Lower lobe of right lung (tissue), 2 donors: Measurements from ENCODE around the gene HIPK1. TPM values are rescaled to one million over a fixed set of nuclear protein-coding genes. Genes with fewer than 3 reads are reported as not detected.

Source experiments
- ATAC-seq, 2 donors: fragments of 200-7000 bp; cut with Tn5 transposase; one replicate each; pipeline ENCODE4 v1.9.1; 2020 to 2022; ENCODE audit warnings: mild to moderate bottlenecking in 2 of 2, moderate library complexity in 2 of 2
- DNase-seq: peaks from one replicate; pipeline ENCODE4 v3.0.0-alpha.2; 2020
- H3K27ac ChIP-seq: fragments of 200-600 bp; one replicate; pipeline ENCODE4 v1.8.0; 2022
- H3K27me3 ChIP-seq: fragments of 200-600 bp; one replicate; pipeline ENCODE4 v1.8.0; 2022; ENCODE audit warnings: low read depth
- H3K36me3 ChIP-seq: fragments of 200-600 bp; one replicate; pipeline ENCODE4 v1.8.0; 2022; ENCODE audit warnings: mild to moderate bottlenecking
- H3K4me1 ChIP-seq: fragments of 200-600 bp; one replicate; pipeline ENCODE4 v1.8.0; 2022
- H3K4me3 ChIP-seq: fragments of 200-600 bp; one replicate; pipeline ENCODE4 v1.8.0; 2022; ENCODE audit warnings: mild to moderate bottlenecking
- H3K9me3 ChIP-seq: fragments of 200-600 bp; one replicate; pipeline ENCODE4 v1.8.0; 2022
- CTCF ChIP-seq: fragments of 200-600 bp; IDR thresholded peaks from one replicate; pipeline ENCODE4 v1.8.0; 2022; ENCODE audit warnings: antibody characterized with exemption, mild to moderate bottlenecking
- intact Hi-C: fragments of 100-400 bp; cut with DNase I; formaldehyde crosslinking; loops from one replicate; pipeline ENCODE4 v1.11.0; 2022
- total RNA-seq: library from RNA; stranded (reverse); fragmentation: NEBNext Ultra II Directional; extraction: Animal tissue kit (Norgen Biotek cat#: 25700); gene quantifications from one replicate; pipeline ENCODE4 v1.2.1, GENCODE V29; 2021
- donor health status: DM: no; HTN: yes; CAD: no; lungs with severe emphysema.

The HIPK1 gene
- total RNA-seq, 1 donor from 2014 or later, result 95.0 TPM

DNA sequence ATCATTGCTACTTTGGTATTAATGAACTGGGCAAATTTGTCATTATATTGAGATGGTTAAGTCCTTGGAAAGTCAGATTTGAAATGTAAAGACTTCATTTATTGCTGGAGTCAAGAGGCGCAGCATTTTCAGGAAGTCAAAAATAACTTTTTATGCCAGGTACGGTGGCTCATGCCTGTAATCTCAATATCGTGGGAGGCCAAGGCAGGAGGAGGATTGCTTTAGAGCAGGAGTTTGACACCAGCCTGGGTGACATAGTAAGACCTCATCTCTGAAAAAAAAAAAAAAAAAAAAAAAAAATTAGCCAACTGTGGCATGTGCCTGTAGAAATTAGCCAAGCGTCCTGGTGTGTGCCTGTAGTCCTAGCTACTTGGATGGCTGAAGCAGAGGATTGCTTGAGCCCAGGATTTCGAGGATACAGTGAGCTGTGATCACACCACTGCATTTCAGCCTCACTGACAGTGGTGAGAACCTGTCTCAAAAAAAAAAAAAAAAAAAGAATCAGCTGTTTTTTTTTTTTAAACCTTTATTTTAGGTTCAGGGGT is 5.5 kb downstream of the HIPK1 start:
- Histone ChIP-seq H3K36me3 (no peaks in the 10 kb centered on the region), H3K27me3 (no peaks in the 10 kb centered on the region), H3K27ac (no peak overlapping the region), H3K4me1 (peaks cover 69% of the 10 kb centered on the region), H3K4me3 (no peak overlapping the region), H3K9me3 (no peaks in the 10 kb centered on the region)
- DNase-seq, result no peak
- no peak for ATAC-seq
- intact Hi-C loops, result no loop called here
- no peak for TF ChIP-seq CTCF

- ATAC-seq (no peak), DNase-seq (no peak)
- no peak for TF ChIP-seq CTCF
- no peak overlapping the region for H3K4me3 ChIP-seq
- H3K9me3 ChIP-seq, result no peaks in the 10 kb centered on the region
- intact Hi-C loops, result no loop called here
- H3K36me3 ChIP-seq, result no peaks in the 10 kb centered on the region
- no peaks in the 10 kb centered on the region for H3K27me3 ChIP-seq
- H3K4me1 ChIP-seq, result peaks cover 75% of the 10 kb centered on the region
- H3K27ac ChIP-seq, result no peak overlapping the region
Observed at GRCh38 chr1:113935176-113935575, 6.1 kb downstream of the HIPK1 start.

- ATAC-seq (no peak), DNase-seq (no peak)
- peaks cover 77% of the 10 kb centered on the region for H3K4me1 ChIP-seq
- intact Hi-C loops, result no loop called here
- peaks cover 8% of the 10 kb centered on the region for H3K36me3 ChIP-seq
- TF ChIP-seq CTCF, result no peak
- H3K4me3 ChIP-seq, result no peak overlapping the region
- no peak overlapping the region for H3K27ac ChIP-seq
- H3K9me3 ChIP-seq, result no peaks in the 10 kb centered on the region
- H3K27me3 ChIP-seq, result no peaks in the 10 kb centered on the region
Observed at GRCh38 chr1:113935970-113936369, 6.8 kb downstream of the HIPK1 start.

GRCh38 chr1:113937146-113937545 is 8.0 kb downstream of the HIPK1 start:
- H3K27me3 ChIP-seq, result no peaks in the 10 kb centered on the region
- H3K36me3 ChIP-seq, result peaks cover 19% of the 10 kb centered on the region
- TF ChIP-seq CTCF, result no peak
- no peak overlapping the region for H3K4me3 ChIP-seq
- DNase-seq (no peak), ATAC-seq (no peak)
- intact Hi-C loops, result no loop called here
- H3K4me1 ChIP-seq, result peaks cover 66% of the 10 kb centered on the region
- H3K27ac ChIP-seq, result no peak overlapping the region
- H3K9me3 ChIP-seq, result no peaks in the 10 kb centered on the region

- H3K27me3 ChIP-seq, result no peaks in the 10 kb centered on the region
- no peaks in the 10 kb centered on the region for H3K9me3 ChIP-seq
- H3K36me3 ChIP-seq, result peaks cover 22% of the 10 kb centered on the region
- H3K27ac ChIP-seq, result no peak overlapping the region
- H3K4me3 ChIP-seq, result no peak overlapping the region
- no peak for TF ChIP-seq CTCF
- no peak for DNase-seq
- ATAC-seq, result no peak
- intact Hi-C loops, result no loop called here
- H3K4me1 ChIP-seq, result peaks cover 68% of the 10 kb centered on the region
Observed at GRCh38 chr1:113938192-113938591, 9.1 kb downstream of the HIPK1 start.
